SK-N-SH treated with all-trans-retinoic acid at 6 μM for 48 hours (cell line): ENCODE measurements around the gene TXN.

Source experiments
- BACH2 ChIP-seq: fragments of 250-450 bp; sonication (Bioruptor Pico); IDR thresholded peaks from 2 replicates; pipeline ENCODE4 v1.9.0; 2021; ENCODE audit warnings: mild to moderate bottlenecking, borderline replicate concordance
- RARB ChIP-seq: fragments of 250-450 bp; sonication (Bioruptor Pico); IDR thresholded peaks from 2 replicates; pipeline ENCODE4 v1.8.0; 2021; ENCODE audit warnings: mild to moderate bottlenecking, moderate library complexity
- ZNF565 ChIP-seq: fragments of 450-650 bp; formaldehyde crosslinking; conservative IDR thresholded peaks from 2 replicates; pipeline ENCODE4 v1.5.0; 2020; ENCODE audit warnings: low read depth, mild to moderate bottlenecking, moderate library complexity
- TF ChIP-seq, protein P1 (sequence below): fragments of 250-450 bp; sonication (Bioruptor Pico); IDR thresholded peaks from 2 replicates; pipeline ENCODE4 v1.8.0; 2020; ENCODE audit warnings: mild to moderate bottlenecking, moderate library complexity, borderline replicate concordance

DNA sequence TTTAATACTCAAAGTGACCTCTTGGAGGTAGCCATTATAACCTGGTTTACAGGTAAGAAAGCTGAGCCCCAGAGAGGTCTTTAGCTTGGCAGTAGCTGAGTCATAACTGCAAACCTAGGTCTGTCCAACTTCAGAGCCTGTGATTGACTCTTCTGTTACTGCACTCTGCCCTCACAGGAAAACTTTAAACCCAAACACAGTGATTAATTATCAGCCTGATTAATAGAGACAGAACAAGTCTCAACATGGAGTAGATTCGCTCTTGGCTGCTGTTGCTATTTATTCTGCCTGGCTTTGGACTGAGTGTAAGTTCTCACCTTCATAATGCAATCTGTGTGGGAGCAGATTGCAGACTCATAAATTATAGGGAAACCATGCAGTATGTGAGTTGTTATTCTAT lies 27.4 kb upstream of the TXN start:
- TF ChIP-seq ZNF565 (CRISPR knock-in tag) (no peak), RARB (no peak), BACH2 (no peak)
- TF ChIP-seq, protein P1, sequence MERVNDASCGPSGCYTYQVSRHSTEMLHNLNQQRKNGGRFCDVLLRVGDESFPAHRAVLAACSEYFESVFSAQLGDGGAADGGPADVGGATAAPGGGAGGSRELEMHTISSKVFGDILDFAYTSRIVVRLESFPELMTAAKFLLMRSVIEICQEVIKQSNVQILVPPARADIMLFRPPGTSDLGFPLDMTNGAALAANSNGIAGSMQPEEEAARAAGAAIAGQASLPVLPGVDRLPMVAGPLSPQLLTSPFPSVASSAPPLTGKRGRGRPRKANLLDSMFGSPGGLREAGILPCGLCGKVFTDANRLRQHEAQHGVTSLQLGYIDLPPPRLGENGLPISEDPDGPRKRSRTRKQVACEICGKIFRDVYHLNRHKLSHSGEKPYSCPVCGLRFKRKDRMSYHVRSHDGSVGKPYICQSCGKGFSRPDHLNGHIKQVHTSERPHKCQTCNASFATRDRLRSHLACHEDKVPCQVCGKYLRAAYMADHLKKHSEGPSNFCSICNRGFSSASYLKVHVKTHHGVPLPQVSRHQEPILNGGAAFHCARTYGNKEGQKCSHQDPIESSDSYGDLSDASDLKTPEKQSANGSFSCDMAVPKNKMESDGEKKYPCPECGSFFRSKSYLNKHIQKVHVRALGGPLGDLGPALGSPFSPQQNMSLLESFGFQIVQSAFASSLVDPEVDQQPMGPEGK (CRISPR knock-in tag): no peak
